GM19193 (cell line): ENCODE results near the gene SYNGR2.

Experiments used
- POLR2A ChIP-seq: IDR thresholded peaks from 4 replicates; pipeline ENCODE4 v1.6.1; 2011; ENCODE audit not compliant: insufficient read depth, insufficient read length; ENCODE audit errors: extremely low read depth

The SYNGR2 gene

GRCh38 chr17:78214016-78214705 is 45.8 kb downstream of the SYNGR2 start, which contains the start of gene BIRC5:
Gene BIRC5, plus strand, starts transcription at chr17:78214253. Its CDS starts 64 bp downstream, at chr17:78214317.
- TF ChIP-seq POLR2A: peak; percentile 51

GRCh38 chr17:78214706-78215061 is 46.3 kb downstream of the SYNGR2 start:
- TF ChIP-seq POLR2A: no peak

- no peak for TF ChIP-seq POLR2A
These were observed 51.2 kb downstream of the SYNGR2 start for GRCh38 chr17:78219396-78220150.
